ENCODE results near the gene GCN1. TPM values are rescaled to one million over a fixed set of nuclear protein-coding genes. Genes with fewer than 3 reads are reported as not detected.
A peak's percentile ranks its signal among the peaks of the same experiment; 100 is the strongest.
"Not testable (repeated sequence)": the region's sequence is repeated elsewhere in the genome, so short reads cannot be mapped to it uniquely, and the experiment has no call there.

GCN1 gene
- total RNA-seq, 4 donors from 2014 or later = 39.5 to 117 (median 63.7) TPM

DNA sequence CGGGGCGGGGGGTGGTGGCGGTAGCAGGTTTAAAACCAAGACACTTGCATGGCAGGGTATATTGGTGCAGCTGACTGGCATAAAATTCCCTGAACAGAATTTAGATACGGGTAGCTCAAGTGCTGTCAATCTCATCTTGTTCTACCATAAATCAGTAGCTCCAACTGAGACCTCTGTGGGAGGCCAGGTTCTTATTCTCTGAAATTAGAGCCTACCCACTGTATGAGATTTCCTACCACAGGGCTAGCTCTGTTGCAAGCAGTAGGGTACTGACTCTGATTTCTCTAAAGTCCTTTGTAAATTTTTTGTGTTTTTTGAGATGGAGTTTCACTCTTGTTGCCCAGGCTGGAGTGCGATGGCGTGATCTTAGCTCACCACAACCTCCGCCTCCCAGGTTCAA is 9.7 kb upstream of the GCN1 start:
- Histone ChIP-seq H3K27ac (no peak overlapping the region), H3K4me3 (no peak overlapping the region), H3K9me3 (no peaks in the 10 kb centered on the region), H3K4me1 (peaks cover 3 to 17% (median 10%) of the 10 kb centered on the region in 3 donors), H3K36me3 (peaks cover 2 to 18% (median 3%) of the 10 kb centered on the region in 3 donors), H3K27me3 (no peaks in the 10 kb centered on the region)
- intact Hi-C loops (cut with DNase I) = no loop called here
- DNase-seq = no peak
- no peak for TF ChIP-seq POLR2A (IDR thresholded peaks at IDR 0.05)
- TF ChIP-seq, protein P1, sequence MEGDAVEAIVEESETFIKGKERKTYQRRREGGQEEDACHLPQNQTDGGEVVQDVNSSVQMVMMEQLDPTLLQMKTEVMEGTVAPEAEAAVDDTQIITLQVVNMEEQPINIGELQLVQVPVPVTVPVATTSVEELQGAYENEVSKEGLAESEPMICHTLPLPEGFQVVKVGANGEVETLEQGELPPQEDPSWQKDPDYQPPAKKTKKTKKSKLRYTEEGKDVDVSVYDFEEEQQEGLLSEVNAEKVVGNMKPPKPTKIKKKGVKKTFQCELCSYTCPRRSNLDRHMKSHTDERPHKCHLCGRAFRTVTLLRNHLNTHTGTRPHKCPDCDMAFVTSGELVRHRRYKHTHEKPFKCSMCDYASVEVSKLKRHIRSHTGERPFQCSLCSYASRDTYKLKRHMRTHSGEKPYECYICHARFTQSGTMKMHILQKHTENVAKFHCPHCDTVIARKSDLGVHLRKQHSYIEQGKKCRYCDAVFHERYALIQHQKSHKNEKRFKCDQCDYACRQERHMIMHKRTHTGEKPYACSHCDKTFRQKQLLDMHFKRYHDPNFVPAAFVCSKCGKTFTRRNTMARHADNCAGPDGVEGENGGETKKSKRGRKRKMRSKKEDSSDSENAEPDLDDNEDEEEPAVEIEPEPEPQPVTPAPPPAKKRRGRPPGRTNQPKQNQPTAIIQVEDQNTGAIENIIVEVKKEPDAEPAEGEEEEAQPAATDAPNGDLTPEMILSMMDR (IDR thresholded peaks at IDR 0.05) = no peak
- 92 to 96% methylated on average over 6 to 7 of the region's 7 CpGs for WGBS, 2 donors

DNA sequence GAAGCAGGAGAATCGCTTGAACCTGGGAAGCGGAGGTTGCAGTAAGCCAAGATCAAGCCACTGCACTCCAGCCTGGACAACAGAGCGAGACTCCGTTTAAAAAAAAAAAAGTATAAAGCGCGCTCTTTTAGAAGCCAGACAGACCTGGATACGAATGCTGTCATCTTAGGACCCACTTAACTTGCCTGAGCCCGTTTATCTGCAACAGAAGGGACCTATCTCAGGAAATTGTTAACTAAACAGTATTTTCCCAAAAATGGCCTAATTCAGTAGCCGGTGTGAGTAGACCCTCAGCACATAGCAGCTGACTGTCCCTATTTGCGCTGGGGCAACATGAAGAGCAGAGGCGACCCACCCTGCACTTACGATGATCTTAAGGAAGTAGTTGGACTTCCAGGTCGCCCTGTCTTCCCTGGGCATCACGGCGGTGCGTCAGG is 5.9 kb upstream of the GCN1 start:
- DNase-seq = no peak
- no peak for TF ChIP-seq POLR2A (IDR thresholded peaks at IDR 0.05)
- TF ChIP-seq, protein P1 (IDR thresholded peaks at IDR 0.05) = no peak
- Histone ChIP-seq H3K27me3 (no peaks in the 10 kb centered on the region), H3K36me3 (peaks cover 14 to 39% (median 22%) of the 10 kb centered on the region in 3 donors), H3K4me1 (peaks cover 25 to 55% (median 44%) of the 10 kb centered on the region in 3 donors), H3K27ac (peak overlapping the region; percentile 93 to 95 (median 94)), H3K4me3 (peak overlapping the region; percentile 86 to 99 (median 94)), H3K9me3 (no peaks in the 10 kb centered on the region)
- intact Hi-C loops (cut with DNase I) = no loop called here
- WGBS, 2 donors = 2% methylated on average over 11 to 16 of the region's 16 CpGs

DNA sequence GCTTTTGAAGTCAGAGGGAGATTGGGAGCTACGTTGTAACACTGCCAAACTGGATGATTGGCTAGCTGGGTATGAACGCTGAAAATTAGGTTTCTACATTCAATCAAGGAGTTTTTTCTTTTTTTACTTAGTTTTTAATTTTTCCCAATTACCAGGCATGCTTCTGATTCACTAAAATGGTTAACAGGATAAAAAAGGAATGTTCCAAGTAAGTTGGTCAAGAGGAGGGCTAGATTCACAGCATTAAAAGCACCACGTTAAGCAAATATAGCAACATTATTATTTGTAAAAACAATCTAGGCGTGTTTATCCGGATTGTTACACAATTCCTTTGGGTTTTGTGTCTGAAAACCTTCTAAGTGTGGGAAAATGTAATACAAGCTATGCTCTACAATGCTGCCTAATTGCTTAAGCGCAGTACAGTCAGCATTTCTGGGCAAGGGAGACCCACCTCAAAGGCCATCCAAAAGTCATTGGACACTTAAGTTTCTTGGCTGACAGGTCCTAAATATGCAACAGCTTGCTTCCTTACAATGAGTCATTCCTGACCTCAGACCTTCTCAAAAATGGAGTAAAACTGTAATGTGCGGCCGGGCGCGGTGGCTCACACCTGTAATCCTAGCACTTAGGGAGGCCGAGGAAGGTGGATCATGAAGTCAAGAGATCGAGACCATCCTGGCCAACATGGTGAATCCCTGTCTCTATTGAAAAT is 5.2 kb upstream of the GCN1 start:
- H3K4me3 ChIP-seq = peak overlapping the region; percentile 86 to 99 (median 94)
- WGBS, 2 donors = 6 to 10% methylated on average over 11 to 12 of the region's 12 CpGs
- peaks cover 31 to 61% (median 51%) of the 10 kb centered on the region in 3 donors for H3K4me1 ChIP-seq
- DNase-seq = no peak
- TF ChIP-seq POLR2A (IDR thresholded peaks at IDR 0.05) = no peak
- TF ChIP-seq, protein P1 (IDR thresholded peaks at IDR 0.05) = no peak
- H3K36me3 ChIP-seq = peaks cover 14 to 39% (median 22%) of the 10 kb centered on the region in 3 donors
- intact Hi-C loops (cut with DNase I) = no loop called here
- no peaks in the 10 kb centered on the region for H3K27me3 ChIP-seq
- peak overlapping the region; percentile 93 to 95 (median 94) for H3K27ac ChIP-seq
- no peaks in the 10 kb centered on the region for H3K9me3 ChIP-seq

DNA sequence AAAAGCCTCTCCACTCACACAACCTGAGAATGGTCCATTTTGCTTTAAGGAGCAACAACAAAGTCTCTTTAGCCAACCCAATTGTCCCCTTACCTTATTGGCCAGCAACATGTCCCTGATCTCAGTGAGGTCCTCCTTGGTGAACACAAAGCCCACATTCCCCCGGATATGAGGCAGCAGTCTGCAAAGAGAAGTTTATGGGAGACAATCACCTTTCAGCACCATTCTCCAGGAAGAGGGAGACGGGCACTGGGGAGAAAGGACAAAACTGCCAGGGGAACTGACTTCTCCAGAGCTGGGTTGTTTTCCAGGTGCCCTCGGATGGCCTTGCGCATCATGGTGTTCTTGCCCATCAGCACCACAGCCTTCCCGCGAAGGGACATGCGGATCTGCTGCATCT is 4.5 kb upstream of the GCN1 start:
- peaks cover 33 to 64% (median 51%) of the 10 kb centered on the region in 3 donors for H3K4me1 ChIP-seq
- intact Hi-C loops (cut with DNase I) = no loop called here
- DNase-seq = no peak
- 20 to 52% methylated on average over 4 to 6 of the region's 7 CpGs for WGBS, 2 donors
- no peaks in the 10 kb centered on the region for H3K9me3 ChIP-seq
- H3K27me3 ChIP-seq = no peaks in the 10 kb centered on the region
- H3K4me3 ChIP-seq = peak overlapping the region; percentile 86 to 99 (median 94)
- no peak for TF ChIP-seq POLR2A (IDR thresholded peaks at IDR 0.05)
- TF ChIP-seq, protein P1 (IDR thresholded peaks at IDR 0.05) = no peak
- peaks cover 14 to 39% (median 22%) of the 10 kb centered on the region in 3 donors for H3K36me3 ChIP-seq
- peak overlapping the region; percentile 93 to 95 (median 94) for H3K27ac ChIP-seq

DNA sequence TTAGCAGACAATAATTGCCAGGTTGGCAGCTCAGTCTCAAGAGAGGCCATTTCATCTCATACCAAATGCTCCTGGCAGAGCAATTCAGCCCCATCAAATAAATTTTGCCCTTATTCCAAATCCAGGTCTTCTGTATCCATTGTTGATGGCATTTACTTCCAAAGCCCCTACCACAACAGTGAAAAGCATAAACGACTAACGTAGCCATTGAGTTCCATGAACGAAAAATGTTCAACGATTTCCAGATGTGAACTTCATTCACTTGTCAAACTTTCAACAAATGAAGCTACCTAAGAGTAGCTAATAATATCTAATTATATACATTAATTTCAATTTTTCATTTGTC is 3.0 kb upstream of the GCN1 start:
- TF ChIP-seq POLR2A (IDR thresholded peaks at IDR 0.05) = no peak
- TF ChIP-seq, protein P1 (IDR thresholded peaks at IDR 0.05) = no peak
- 65 to 73% methylated on average over 4 of the region's 4 CpGs for WGBS, 2 donors
- Histone ChIP-seq H3K4me1 (peaks cover 47 to 79% (median 65%) of the 10 kb centered on the region in 3 donors), H3K36me3 (peaks cover 14 to 43% (median 22%) of the 10 kb centered on the region in 3 donors), H3K9me3 (no peaks in the 10 kb centered on the region), H3K27me3 (no peaks in the 10 kb centered on the region), H3K27ac (peak overlapping the region in 2 of 4 donors; percentile 15 to 89), H3K4me3 (no peak overlapping the region)
- no peak for DNase-seq
- intact Hi-C loops (cut with DNase I) = no loop called here

DNA sequence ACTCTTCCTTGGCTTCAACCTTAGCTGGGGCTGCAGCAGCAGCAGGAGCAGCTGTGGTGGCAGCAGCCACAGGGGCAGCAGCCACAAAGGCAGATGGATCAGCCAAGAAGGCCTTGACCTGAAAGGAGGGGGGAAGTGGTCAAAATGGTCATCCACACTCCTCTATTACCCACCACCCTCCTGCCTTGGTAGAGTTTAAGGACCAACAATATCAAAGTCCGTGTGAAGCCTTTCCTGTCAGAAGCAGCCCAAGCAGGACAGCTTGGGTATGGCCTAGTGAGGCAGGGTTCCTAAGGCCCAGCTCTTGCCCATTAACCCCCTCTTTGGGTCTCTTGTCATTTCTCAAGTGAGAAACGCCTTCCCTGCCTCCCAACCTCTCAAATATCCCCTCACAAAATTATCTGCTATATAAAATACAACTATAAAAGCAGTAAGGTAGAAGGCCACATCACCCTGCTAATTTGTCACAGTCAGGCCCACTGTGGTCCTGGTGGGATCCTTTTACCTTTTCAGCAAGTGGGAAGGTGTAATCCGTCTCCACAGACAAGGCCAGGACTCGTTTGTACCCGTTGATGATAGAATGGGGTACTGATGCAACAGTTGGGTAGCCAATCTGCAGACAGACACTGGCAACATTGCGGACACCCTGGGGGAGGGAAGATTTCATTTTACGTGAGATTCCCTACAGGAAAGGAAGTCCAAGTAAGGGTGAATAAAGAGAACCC is 2.5 kb upstream of the GCN1 start:
- Histone ChIP-seq H3K27ac (peak overlapping the region in 3 of 4 donors; percentile 15 to 89 (median 27)), H3K4me1 (peaks cover 47 to 83% (median 65%) of the 10 kb centered on the region in 3 donors), H3K36me3 (peaks cover 14 to 48% (median 22%) of the 10 kb centered on the region in 3 donors)
- DNase-seq; H3K4me3 ChIP-seq; intact Hi-C loops (cut with DNase I); H3K27me3 ChIP-seq; H3K9me3 ChIP-seq: not testable (repeated sequence)
- 55 to 63% methylated on average over 7 of the region's 7 CpGs for WGBS, 2 donors
